Measurements from ENCODE around the gene LITAFD. TPM values are rescaled to one million over a fixed set of nuclear protein-coding genes. Genes with fewer than 3 reads are reported as not detected.

Gene LITAFD
- total RNA-seq, 1 donor from 2014 or later: not detected

DNA sequence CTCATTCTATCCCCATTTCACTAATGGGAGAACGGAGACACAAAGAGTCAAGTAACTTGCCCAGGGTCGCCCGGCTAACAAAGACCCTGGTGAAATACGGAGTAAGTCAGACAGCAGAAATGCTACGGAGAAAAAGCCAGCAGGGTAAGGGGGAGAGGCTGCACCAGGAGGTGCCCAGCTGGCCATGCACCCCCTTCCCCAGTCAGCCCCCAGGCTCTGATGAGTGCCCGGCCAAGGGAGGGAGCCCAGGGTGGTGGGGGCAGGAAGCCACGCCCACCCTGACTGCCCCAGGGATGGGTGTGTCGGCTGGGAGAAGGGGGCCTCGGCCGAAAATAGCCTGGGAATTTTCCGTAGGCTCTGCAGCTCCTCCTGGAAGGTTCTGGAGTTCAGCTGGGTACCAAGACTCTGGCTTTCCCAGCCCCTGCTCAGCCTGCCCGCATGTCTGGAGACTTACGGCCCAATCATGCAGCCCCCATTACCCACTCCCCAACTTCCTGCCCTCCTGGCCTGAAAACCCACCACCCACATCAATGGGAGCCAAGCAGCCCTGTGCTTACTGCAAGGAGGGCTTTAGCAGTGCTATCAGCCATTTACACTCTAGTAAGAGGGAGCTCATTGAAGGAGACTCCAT is 17.6 kb upstream of the LITAFD start:
- Histone ChIP-seq H3K36me3 (ENCODE audit: control insufficient read depth, insufficient read depth, low read length) (peaks cover 2% of the 10 kb centered on the region), H3K27me3 (ENCODE audit: control insufficient read depth, insufficient read depth, low read length) (no peaks in the 10 kb centered on the region), H3K4me3 (ENCODE audit: low read depth, low read length) (no peak overlapping the region)
- TF ChIP-seq, protein P1, sequence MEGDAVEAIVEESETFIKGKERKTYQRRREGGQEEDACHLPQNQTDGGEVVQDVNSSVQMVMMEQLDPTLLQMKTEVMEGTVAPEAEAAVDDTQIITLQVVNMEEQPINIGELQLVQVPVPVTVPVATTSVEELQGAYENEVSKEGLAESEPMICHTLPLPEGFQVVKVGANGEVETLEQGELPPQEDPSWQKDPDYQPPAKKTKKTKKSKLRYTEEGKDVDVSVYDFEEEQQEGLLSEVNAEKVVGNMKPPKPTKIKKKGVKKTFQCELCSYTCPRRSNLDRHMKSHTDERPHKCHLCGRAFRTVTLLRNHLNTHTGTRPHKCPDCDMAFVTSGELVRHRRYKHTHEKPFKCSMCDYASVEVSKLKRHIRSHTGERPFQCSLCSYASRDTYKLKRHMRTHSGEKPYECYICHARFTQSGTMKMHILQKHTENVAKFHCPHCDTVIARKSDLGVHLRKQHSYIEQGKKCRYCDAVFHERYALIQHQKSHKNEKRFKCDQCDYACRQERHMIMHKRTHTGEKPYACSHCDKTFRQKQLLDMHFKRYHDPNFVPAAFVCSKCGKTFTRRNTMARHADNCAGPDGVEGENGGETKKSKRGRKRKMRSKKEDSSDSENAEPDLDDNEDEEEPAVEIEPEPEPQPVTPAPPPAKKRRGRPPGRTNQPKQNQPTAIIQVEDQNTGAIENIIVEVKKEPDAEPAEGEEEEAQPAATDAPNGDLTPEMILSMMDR (IDR thresholded peaks at IDR 0.05; ENCODE audit: insufficient read depth, low read length, severe bottlenecking): no peak
- no peak for FAIRE-seq
- DNase-seq (ENCODE audit: low read depth): no peak

DNA sequence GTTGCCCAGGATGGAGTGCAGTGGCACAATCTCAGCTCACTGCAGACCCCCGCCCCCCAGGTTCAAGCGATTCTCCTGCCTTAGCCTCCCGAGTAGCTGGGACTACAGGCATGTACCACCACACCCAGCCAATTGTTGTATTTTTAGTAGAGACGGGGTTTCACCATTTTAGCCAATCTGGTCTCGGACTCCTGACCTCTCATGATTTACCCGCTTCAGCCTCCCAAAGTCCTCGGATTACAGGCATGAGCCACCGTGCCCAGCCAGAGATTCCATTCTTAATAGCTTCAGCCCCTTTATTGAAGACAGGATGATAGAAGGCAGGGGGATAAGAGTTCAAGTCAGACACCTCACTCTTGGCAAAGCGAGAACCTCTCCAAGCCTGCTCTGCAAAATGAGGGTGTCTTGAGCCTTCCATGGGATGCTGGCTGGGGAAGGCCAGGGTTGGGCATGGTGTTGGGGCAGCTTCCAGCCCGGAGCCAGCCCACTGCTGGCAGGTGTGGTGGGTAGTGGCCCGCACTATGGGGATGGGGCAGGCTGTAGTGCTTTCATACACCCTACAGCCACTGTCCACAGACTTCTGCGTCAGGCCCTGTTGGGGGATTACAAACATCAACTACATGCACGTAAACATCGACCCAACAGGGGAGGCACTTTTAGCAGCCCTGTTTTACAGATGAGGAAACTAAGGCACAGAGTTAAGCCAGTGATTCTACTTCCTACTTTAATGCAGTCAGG is 16.8 kb upstream of the LITAFD start:
- Histone ChIP-seq H3K27me3 (ENCODE audit: control insufficient read depth, insufficient read depth, low read length) (no peaks in the 10 kb centered on the region), H3K4me3 (ENCODE audit: low read depth, low read length) (no peak overlapping the region), H3K36me3 (ENCODE audit: control insufficient read depth, insufficient read depth, low read length) (peaks cover 2% of the 10 kb centered on the region)
- TF ChIP-seq, protein P1 (IDR thresholded peaks at IDR 0.05; ENCODE audit: insufficient read depth, low read length, severe bottlenecking): no peak
- no peak for DNase-seq (ENCODE audit: low read depth)
- no peak for FAIRE-seq

DNA sequence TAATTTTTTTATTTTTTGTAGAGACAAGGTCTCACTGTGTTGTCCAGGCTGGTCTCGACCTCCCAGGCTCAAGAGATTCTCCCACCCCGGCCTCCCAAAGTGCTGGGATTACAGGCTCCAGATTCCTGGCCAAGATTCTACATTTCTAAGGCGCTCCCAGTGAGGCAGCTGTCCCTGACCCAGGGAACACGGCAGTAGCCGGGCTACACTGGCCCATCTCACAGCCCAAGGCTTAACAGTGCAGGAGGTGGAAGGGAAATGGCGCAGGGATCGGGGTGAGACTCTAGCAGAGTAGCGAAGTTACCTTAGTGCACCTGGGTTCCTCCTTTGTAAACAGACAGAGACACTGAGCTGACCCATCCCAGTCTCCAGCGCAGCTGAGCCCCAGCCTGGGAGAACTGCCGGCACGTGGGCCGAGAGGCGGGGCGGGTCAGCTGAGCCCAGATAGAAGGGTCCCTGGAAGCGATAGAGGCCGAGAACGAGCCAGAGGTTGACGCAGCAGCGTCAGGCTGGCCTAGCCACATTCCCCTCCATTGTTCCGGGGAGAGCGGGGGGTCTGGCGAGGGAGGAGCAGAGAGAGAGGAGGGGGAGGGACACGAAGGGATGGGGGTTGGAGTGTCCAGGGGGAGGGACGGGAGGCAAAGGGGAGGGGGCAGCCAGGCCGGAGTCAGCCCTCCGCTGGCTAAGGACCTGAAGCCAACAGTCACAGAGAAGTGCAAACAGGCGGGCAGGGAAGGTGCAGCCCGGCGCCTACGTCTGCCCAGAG is 15.8 kb upstream of the LITAFD start:
- TF ChIP-seq, protein P1 (IDR thresholded peaks at IDR 0.05; ENCODE audit: insufficient read depth, low read length, severe bottlenecking): no peak

DNA sequence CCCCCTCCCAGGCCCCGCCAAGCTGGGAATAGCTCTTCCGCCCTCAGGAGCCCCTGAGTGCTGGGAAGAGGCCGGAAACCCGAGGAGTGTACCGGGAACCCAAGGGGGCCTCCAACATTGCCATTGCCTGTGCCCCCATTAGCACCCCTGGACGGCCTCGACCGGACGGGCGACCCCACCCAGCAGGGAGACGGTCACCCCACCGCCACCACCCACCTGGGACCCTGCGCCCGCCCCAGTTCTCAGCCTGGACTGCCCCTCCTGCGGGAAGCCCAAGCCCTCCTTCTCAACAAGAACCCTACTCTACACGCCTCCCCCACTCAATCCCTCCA is 15.3 kb upstream of the LITAFD start:
- no peak for FAIRE-seq
- Histone ChIP-seq H3K36me3 (ENCODE audit: control insufficient read depth, insufficient read depth, low read length) (peaks cover 2% of the 10 kb centered on the region), H3K4me3 (ENCODE audit: low read depth, low read length) (peak overlapping the region; percentile 51), H3K27me3 (ENCODE audit: control insufficient read depth, insufficient read depth, low read length) (no peaks in the 10 kb centered on the region)
- TF ChIP-seq, protein P1 (IDR thresholded peaks at IDR 0.05; ENCODE audit: insufficient read depth, low read length, severe bottlenecking): no peak
- no peak for DNase-seq (ENCODE audit: low read depth)

More for the DNA sequence above, 15.8 kb upstream of the LITAFD start:
- Histone ChIP-seq H3K36me3 (ENCODE audit: control insufficient read depth, insufficient read depth, low read length) (peaks cover 2% of the 10 kb centered on the region), H3K4me3 (ENCODE audit: low read depth, low read length) (peak overlapping the region; percentile 9), H3K27me3 (ENCODE audit: control insufficient read depth, insufficient read depth, low read length) (no peaks in the 10 kb centered on the region)
- FAIRE-seq: no peak
- DNase-seq (ENCODE audit: low read depth): no peak

DNA sequence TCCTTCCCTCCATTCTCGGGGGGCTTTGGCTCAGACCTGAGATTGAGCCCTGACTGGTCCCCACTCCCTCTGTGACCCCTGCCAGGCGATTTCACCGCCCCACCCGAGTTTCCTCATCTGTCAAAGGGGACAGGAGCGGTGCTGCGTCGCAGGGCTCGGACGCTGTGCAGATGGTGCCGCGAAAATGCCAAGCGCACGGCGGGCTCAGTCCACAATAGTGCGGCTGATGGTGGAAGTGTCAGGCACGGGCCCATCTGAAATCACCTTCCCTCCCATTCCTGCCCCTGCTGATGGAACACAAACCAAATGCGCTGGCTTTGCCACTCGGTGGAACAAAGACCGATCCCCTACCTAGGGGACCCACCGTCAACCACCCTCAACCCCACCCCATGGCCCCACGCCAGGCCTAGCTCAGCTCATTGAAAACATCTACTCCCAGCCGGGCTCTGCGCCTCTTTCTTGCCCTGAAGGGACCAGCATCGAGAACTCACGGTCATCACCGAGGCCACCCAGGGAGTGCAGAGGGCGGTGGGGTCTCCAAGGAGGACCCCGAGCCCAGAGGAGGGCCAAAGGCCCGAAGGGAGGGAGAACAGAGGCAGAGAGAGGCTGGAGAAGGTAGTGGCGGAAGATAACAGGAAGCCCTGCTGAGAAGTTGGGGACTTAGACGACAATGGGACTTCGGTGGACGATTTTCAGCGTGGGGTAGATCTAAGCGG is 14.8 kb upstream of the LITAFD start:
- FAIRE-seq (no peak), DNase-seq (ENCODE audit: low read depth) (no peak)
- peaks cover 2% of the 10 kb centered on the region for H3K36me3 ChIP-seq (ENCODE audit: control insufficient read depth, insufficient read depth, low read length)
- TF ChIP-seq, protein P1 (IDR thresholded peaks at IDR 0.05; ENCODE audit: insufficient read depth, low read length, severe bottlenecking): no peak
- H3K27me3 ChIP-seq (ENCODE audit: control insufficient read depth, insufficient read depth, low read length): no peaks in the 10 kb centered on the region
- peak overlapping the region; percentile 51 for H3K4me3 ChIP-seq (ENCODE audit: low read depth, low read length)

All from bronchial epithelial cell (primary cell).